HCT116 (cell line): ENCODE measurements around the gene PLEKHG5. TPM values are rescaled to one million over a fixed set of nuclear protein-coding genes. Genes with fewer than 3 reads are reported as not detected.
A peak's percentile ranks its signal among the peaks of the same experiment; 100 is the strongest.

Experiments
- ATAC-seq: fragments of 200-7000 bp; cut with Tn5 transposase; 2 replicates; pipeline ENCODE4 v1.9.1; 2020; ENCODE audit warnings: mild to moderate bottlenecking, moderate library complexity
- BruUV-seq: library from RNA; stranded (reverse); fragments of 400-500 nt; replicated peaks from 2 replicates; lab custom pipeline; 2021; lab: Mats Ljungman, UMichigan
- CTCF ChIA-PET: fragments of 300-600 bp; sonication (Branson Sonifier 250); formaldehyde crosslinking; loops from one replicate; lab custom pipeline; 2021; ENCODE audit warnings: antibody characterized with exemption; lab: Charles Lee
- POLR2A ChIA-PET: fragments of 300-600, 350-600 bp; sonication (Branson Sonifier 250); formaldehyde crosslinking; loops from one replicate; lab custom pipeline; 2021; ENCODE audit warnings: antibody characterized with exemption; lab: Charles Lee
- RAD21 ChIA-PET, 2 experiments: fragments of 300-600 bp; sonication (Branson Sonifier 250); formaldehyde crosslinking; loops; one replicate each; lab custom pipeline; 2023; ENCODE audit warnings: low total read pairs in 2 of 2; ENCODE audit not compliant: uncharacterized antibody in 2 of 2, unreplicated experiment in 2 of 2, low non-redundant PET in 1 of 2; lab: Charles Lee
- DNase-seq: peaks from one replicate; pipeline ENCODE4 v3.0.0-alpha.2; 2010; ENCODE audit warnings: low read depth, low spot score
- H2AFZ ChIP-seq: fragments of 200-600 bp; shearing (Covaris generic), sonication (generic); 2 replicates; pipeline ENCODE4 v1.6.1; 2017; ENCODE audit warnings: low read depth, mixed run types, mixed read lengths, antibody characterized with exemption, low read length; ENCODE audit not compliant: poor library complexity, severe bottlenecking
- H3K27ac ChIP-seq: 2 replicates; pipeline ENCODE4 v1.5.1; 2012; ENCODE audit warnings: low read depth, low read length
- H3K27me3 ChIP-seq: fragments of 200-600 bp; sonication (generic); 2 replicates; pipeline ENCODE4 v1.6.1; 2016; ENCODE audit warnings: mixed run types, low read length, mixed read lengths; ENCODE audit not compliant: insufficient read depth
- H3K36me3 ChIP-seq, 2 experiments: fragments of 200-500 bp in 1 of 2; fragments of 200-600 bp in 1 of 2; sonication (Bioruptor generic) in 1 of 2; sonication (generic) in 1 of 2; 2 replicates each; pipeline versions ENCODE4 v1.5.1 to v1.6.1; 2014 to 2016; ENCODE audit warnings: low read length in 2 of 2, inconsistent platforms in 1 of 2, mixed read lengths in 1 of 2, mixed run types in 1 of 2; ENCODE audit not compliant: insufficient read depth in 2 of 2, control insufficient read depth in 1 of 2
- H3K4me1 ChIP-seq, 2 experiments: fragments of 200-600 bp in 1 of 2; sonication (generic) in 1 of 2; 2 replicates each; pipeline versions ENCODE4 v1.5.1 to v1.6.1; 2012 to 2017; ENCODE audit warnings: low read length in 2 of 2, inconsistent platforms in 1 of 2, mild to moderate bottlenecking in 1 of 2, mixed read lengths in 1 of 2, mixed run types in 1 of 2, moderate library complexity in 1 of 2; ENCODE audit not compliant: insufficient read depth in 2 of 2, control insufficient read depth in 1 of 2
- H3K4me2 ChIP-seq: fragments of 200-600 bp; sonication (generic); 2 replicates; pipeline ENCODE4 v1.6.1; 2017; ENCODE audit warnings: mixed run types, low read length, mixed read lengths
- H3K4me3 ChIP-seq, 2 experiments: fragments of 200-600 bp in 1 of 2; sonication (generic) in 1 of 2; replicated peaks in 1 of 2; 2 replicates each; pipeline ENCODE4 v1.5.1; 2011 to 2016; ENCODE audit warnings: low read length in 2 of 2, control low read depth in 1 of 2, low read depth in 1 of 2, mild to moderate bottlenecking in 1 of 2, mixed read lengths in 1 of 2, mixed run types in 1 of 2
- H3K79me2 ChIP-seq: fragments of 200-600 bp; sonication (generic); 2 replicates; pipeline ENCODE4 v1.6.1; 2017; ENCODE audit warnings: mild to moderate bottlenecking, mixed run types, low read length, moderate library complexity, mixed read lengths; ENCODE audit not compliant: insufficient read depth
- H3K9ac ChIP-seq: fragments of 200-600 bp; sonication (generic); 2 replicates; pipeline ENCODE4 v1.6.1; 2016; ENCODE audit warnings: low read length, mixed read lengths
- H3K9me2 ChIP-seq: fragments of 200-600 bp; sonication (generic), shearing (Covaris generic); 2 replicates; pipeline ENCODE4 v1.6.1; 2017; ENCODE audit warnings: mixed run types, mild to moderate bottlenecking, moderate library complexity; ENCODE audit not compliant: insufficient read depth
- H3K9me3 ChIP-seq, 2 experiments: fragments of 200-500 bp in 1 of 2; fragments of 200-600 bp in 1 of 2; sonication (Bioruptor generic) in 1 of 2; sonication (generic) in 1 of 2; 2 replicates each; pipeline ENCODE4 v1.6.1; 2014 to 2017; ENCODE audit warnings: low read length in 2 of 2, mixed read lengths in 2 of 2, inconsistent platforms in 1 of 2, low read depth in 1 of 2, mild to moderate bottlenecking in 1 of 2, mixed run types in 1 of 2, moderate library complexity in 1 of 2; ENCODE audit not compliant: control insufficient read depth in 1 of 2, insufficient read depth in 1 of 2
- H4K20me1 ChIP-seq: fragments of 200-600 bp; sonication (generic), shearing (Covaris generic); 2 replicates; pipeline ENCODE4 v1.6.1; 2017; ENCODE audit warnings: mixed run types, mild to moderate bottlenecking, moderate library complexity; ENCODE audit not compliant: insufficient read depth
- ATF3 ChIP-seq: IDR thresholded peaks from 2 replicates; pipeline ENCODE4 v1.6.1; 2012
- CBX3 ChIP-seq: IDR thresholded peaks from 2 replicates; pipeline ENCODE4 v1.6.1; 2012; ENCODE audit warnings: low read depth
- EGR1 ChIP-seq: IDR thresholded peaks from 2 replicates; pipeline ENCODE4 v1.6.1; 2012; ENCODE audit warnings: low read depth
- ELF1 ChIP-seq: IDR thresholded peaks from 2 replicates; pipeline ENCODE4 v1.6.1; 2012; ENCODE audit warnings: low read depth, borderline replicate concordance
- EZH2 ChIP-seq: fragments of 200-600 bp; sonication (generic); IDR thresholded peaks from 2 replicates; pipeline ENCODE4 v1.6.1; 2017; ENCODE audit warnings: antibody characterized with exemption, mixed run types
- EZH2phosphoT487 ChIP-seq: fragments of 200-600 bp; IDR thresholded peaks from 2 replicates; pipeline ENCODE4 v1.6.1; 2018; ENCODE audit warnings: antibody characterized with exemption, borderline replicate concordance
- FOSL1 ChIP-seq: IDR thresholded peaks from 2 replicates; pipeline ENCODE4 v1.6.1; 2012; ENCODE audit warnings: low read depth
- JUND ChIP-seq: IDR thresholded peaks from 2 replicates; pipeline ENCODE4 v1.6.1; 2012
- POLR2A ChIP-seq: IDR thresholded peaks from 2 replicates; pipeline ENCODE4 v1.7.0; 2011; ENCODE audit warnings: borderline replicate concordance; ENCODE audit not compliant: insufficient read depth, insufficient read length; ENCODE audit errors: extremely low read depth
- POLR2AphosphoS5 ChIP-seq: IDR thresholded peaks from 2 replicates; pipeline ENCODE4 v1.6.1; 2011; ENCODE audit warnings: mild to moderate bottlenecking, low read depth, low read length, moderate library complexity
- RAD21 ChIP-seq: IDR thresholded peaks from 2 replicates; pipeline ENCODE4 v1.6.1; 2012; ENCODE audit warnings: low read depth, mild to moderate bottlenecking
- SIN3A ChIP-seq: IDR thresholded peaks from 2 replicates; pipeline ENCODE4 v1.6.1; 2012; ENCODE audit warnings: low read depth
- SP1 ChIP-seq: IDR thresholded peaks from 2 replicates; pipeline ENCODE4 v1.6.1; 2012; ENCODE audit warnings: low read depth
- SRF ChIP-seq: IDR thresholded peaks from 2 replicates; pipeline ENCODE4 v1.6.1; 2012; ENCODE audit warnings: low read depth
- TCF7L2 ChIP-seq: IDR thresholded peaks from 2 replicates; pipeline ENCODE4 v1.7.0; 2011; ENCODE audit warnings: borderline replicate concordance, inconsistent platforms; ENCODE audit not compliant: insufficient read depth, insufficient read length; ENCODE audit errors: extremely low read depth
- YY1 ChIP-seq: IDR thresholded peaks from 2 replicates; pipeline ENCODE4 v1.6.1; 2011; ENCODE audit warnings: low read length, low read depth, moderate library complexity, mild to moderate bottlenecking; ENCODE audit not compliant: insufficient replicate concordance; ENCODE audit errors: extremely low read depth
- ZBTB33 ChIP-seq: IDR thresholded peaks from 2 replicates; pipeline ENCODE4 v1.6.1; 2011; ENCODE audit warnings: mild to moderate bottlenecking, low read length, moderate library complexity; ENCODE audit not compliant: insufficient replicate concordance; ENCODE audit errors: extremely low read depth
- ZFX ChIP-seq: fragments of 450-650 bp; IDR thresholded peaks from 2 replicates; pipeline ENCODE4 v1.6.1; 2017
- ZNF274 ChIP-seq: fragments of 200-500 bp; sonication (Bioruptor generic); IDR thresholded peaks from 2 replicates; pipeline ENCODE4 v1.6.1; 2014; ENCODE audit warnings: mild to moderate bottlenecking, low read depth, low read length, inconsistent platforms
- intact Hi-C: fragments of 100-400 bp; cut with micrococcal nuclease; formaldehyde crosslinking; loops from 2 replicates; pipeline ENCODE4 v1.10.0; 2022
- total RNA-seq: library from RNA; stranded (reverse); gene quantifications from one replicate; pipeline ENCODE4 v1.2.1, GENCODE V29; 2021; ENCODE audit not compliant: unreplicated experiment
- TF ChIP-seq, protein P1 (sequence below): IDR thresholded peaks from 2 replicates; pipeline ENCODE4 v1.6.1; 2012

Gene PLEKHG5
- total RNA-seq, 1 experiment from 2014 or later, result 33.0 TPM

DNA sequence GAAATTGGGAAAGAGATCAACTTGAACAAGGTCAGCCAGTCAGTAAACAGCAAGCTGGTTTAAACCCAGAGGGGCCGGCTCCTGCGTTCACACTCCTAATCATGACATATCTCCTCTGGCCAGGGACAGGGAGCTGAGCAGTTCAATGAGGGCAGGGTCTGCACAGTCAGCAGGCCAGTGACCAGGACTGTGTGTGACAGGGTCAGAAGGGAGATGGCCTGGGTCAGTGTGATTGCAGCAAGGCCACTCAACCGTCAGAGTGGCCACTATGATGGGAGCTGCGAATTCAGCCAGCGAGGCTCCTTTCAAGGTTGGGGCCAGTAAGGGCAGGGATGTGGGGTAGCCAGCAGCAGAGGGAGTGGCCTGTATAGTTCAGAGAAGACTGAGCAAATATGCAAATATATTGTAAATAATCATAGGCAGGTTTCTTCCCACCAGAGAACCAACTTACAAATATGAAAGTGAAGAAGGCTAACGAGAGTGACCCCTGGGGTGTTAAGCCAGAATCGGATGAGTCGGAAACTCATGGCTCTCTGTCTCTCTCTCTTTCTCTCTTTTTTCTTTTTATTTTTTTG, 42.9 kb upstream of the PLEKHG5 start:
- H3K27ac ChIP-seq, result no peak overlapping the region
- H3K9ac ChIP-seq, result no peak overlapping the region
- TF ChIP-seq SIN3A, result no peak
- TF ChIP-seq YY1, result no peak
- TF ChIP-seq SP1, result no peak
- TF ChIP-seq EGR1, result no peak
- TF ChIP-seq ATF3, result no peak
- no peak for TF ChIP-seq POLR2AphosphoS5
- TF ChIP-seq EZH2phosphoT487, result no peak
- no peak for TF ChIP-seq ZFX
- no peak for TF ChIP-seq EZH2
- no peak overlapping the region for H2AFZ ChIP-seq
- H3K27me3 ChIP-seq, result no peaks in the 10 kb centered on the region
- H3K4me3 ChIP-seq, result no peak overlapping the region
- BruUV-seq, result no TSS peak
- no peak overlapping the region for H3K4me2 ChIP-seq
- no peaks in the 10 kb centered on the region for H3K4me1 ChIP-seq
- H3K9me2 ChIP-seq, result no peaks in the 10 kb centered on the region
- peaks cover 21 to 50% of the 10 kb centered on the region in 2 experiments; a peak in 3 of 4 replicates for H3K36me3 ChIP-seq
- ChIA-PET POLR2A (interaction anchor here (0.6 kb wide), 1 partner anchor 46 kb away, joined by 3 read pairs; no protein-coding TSS in a partner anchor), CTCF (no interaction called here), RAD21 (no interaction called here)
- H4K20me1 ChIP-seq, result peaks cover 3% of the 10 kb centered on the region; the same call in 1 of the 2 replicates
- peaks cover 44% of the 10 kb centered on the region for H3K79me2 ChIP-seq
- ATAC-seq, result no peak
- intact Hi-C loops, result no loop called here
- H3K9me3 ChIP-seq, result no peaks in the 10 kb centered on the region
- no peak for DNase-seq

DNA sequence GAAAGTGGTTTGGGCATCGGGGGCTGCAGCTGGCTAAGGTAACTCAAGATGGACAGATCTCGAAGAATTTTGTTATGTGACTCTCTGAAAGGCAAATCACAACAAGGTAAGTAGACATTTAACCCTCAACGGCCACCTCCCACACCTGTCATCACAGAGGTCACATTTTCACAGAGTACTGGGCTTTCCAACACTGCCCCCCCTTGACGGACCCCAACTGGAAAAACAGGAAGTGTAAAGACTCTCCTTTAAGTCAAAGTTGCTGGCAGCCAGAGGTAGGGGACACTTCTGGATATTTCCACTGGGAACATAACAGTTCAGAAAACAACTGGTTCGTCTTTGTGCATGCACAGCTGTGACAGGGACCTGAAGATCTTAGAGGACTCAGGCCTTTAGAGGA, 40.5 kb upstream of the PLEKHG5 start:
- Histone ChIP-seq H3K36me3 (peaks cover 31 to 55% of the 10 kb centered on the region in 2 experiments), H3K4me3 (no peak overlapping the region), H3K9ac (no peak overlapping the region), H3K9me2 (no peaks in the 10 kb centered on the region), H3K4me1 (no peaks in the 10 kb centered on the region), H2AFZ (no peak overlapping the region), H4K20me1 (no peaks in the 10 kb centered on the region), H3K27ac (no peak overlapping the region), H3K4me2 (no peak overlapping the region), H3K27me3 (no peaks in the 10 kb centered on the region), H3K79me2 (peaks cover 24% of the 10 kb centered on the region), H3K9me3 (no peaks in the 10 kb centered on the region)
- ChIA-PET CTCF (no interaction called here), POLR2A (no interaction called here), RAD21 (no interaction called here)
- ATAC-seq (no peak), DNase-seq (no peak)
- TSS peak; percentile 10 for BruUV-seq
- intact Hi-C loops, result no loop called here
- TF ChIP-seq JUND, result no peak
- TF ChIP-seq TCF7L2, result no peak
- no peak for TF ChIP-seq YY1
- no peak for TF ChIP-seq SIN3A
- no peak for TF ChIP-seq SRF
- TF ChIP-seq ZBTB33, result no peak
- TF ChIP-seq SP1, result no peak
- TF ChIP-seq EGR1, result no peak
- TF ChIP-seq ZNF274, result no peak
- TF ChIP-seq POLR2A, result no peak
- no peak for TF ChIP-seq FOSL1
- no peak for TF ChIP-seq RAD21
- TF ChIP-seq, protein P1, sequence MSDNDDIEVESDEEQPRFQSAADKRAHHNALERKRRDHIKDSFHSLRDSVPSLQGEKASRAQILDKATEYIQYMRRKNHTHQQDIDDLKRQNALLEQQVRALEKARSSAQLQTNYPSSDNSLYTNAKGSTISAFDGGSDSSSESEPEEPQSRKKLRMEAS, result no peak
- no peak for TF ChIP-seq ATF3
- TF ChIP-seq ELF1, result no peak
- TF ChIP-seq EZH2, result no peak
- TF ChIP-seq CBX3, result no peak
- no peak for TF ChIP-seq ZFX
